ENCODE data around the gene CD244.
A peak's percentile ranks its signal among the peaks of the same experiment; 100 is the strongest.
"Not testable (repeated sequence)": the region's sequence is repeated elsewhere in the genome, so short reads cannot be mapped to it uniquely, and the experiment has no call there.

The CD244 gene

GRCh38 chr1:160862203-160863060, at the start of gene CD244:
CD244 (minus strand) TSS chr1:160862887; CDS start chr1:160862677, 210 bp downstream.
- DNase-seq: peak; percentile 62 to 74

GRCh38 chr1:160911925-160912324, 49.2 kb upstream of the CD244 start:
- no peak for DNase-seq

- DNase-seq: no peak
Measured at GRCh38 chr1:160911441-160911840, 48.8 kb upstream of the CD244 start.

- no peak for DNase-seq
Measured at GRCh38 chr1:160910170-160910750, 47.6 kb upstream of the CD244 start.

- DNase-seq: no peak
Measured at GRCh38 chr1:160907976-160908375, 45.3 kb upstream of the CD244 start.

- no peak for DNase-seq
Measured at GRCh38 chr1:160905617-160905989, 42.9 kb upstream of the CD244 start.

- no peak for DNase-seq
Measured at GRCh38 chr1:160904783-160905616, 42.3 kb upstream of the CD244 start.

GRCh38 chr1:160902251-160902650, 39.6 kb upstream of the CD244 start:
- not testable (repeated sequence) for DNase-seq

GRCh38 chr1:160901768-160902167, 39.1 kb upstream of the CD244 start:
- DNase-seq: no peak

GRCh38 chr1:160900683-160901082, 38.0 kb upstream of the CD244 start:
- DNase-seq: not testable (repeated sequence)

GRCh38 chr1:160894368-160895135, 31.9 kb upstream of the CD244 start:
- not testable (repeated sequence) for DNase-seq

GRCh38 chr1:160891474-160891873, 28.8 kb upstream of the CD244 start:
- DNase-seq: no peak

GRCh38 chr1:160888926-160889325, 26.2 kb upstream of the CD244 start:
- no peak for DNase-seq

GRCh38 chr1:160887071-160887470, 24.4 kb upstream of the CD244 start:
- no peak for DNase-seq

- no peak for DNase-seq
Measured at GRCh38 chr1:160885042-160885441, 22.4 kb upstream of the CD244 start, which contains the start of gene ITLN1. ITLN1 (minus strand) TSS chr1:160885180; CDS start chr1:160884877, 303 bp downstream.

GRCh38 chr1:160884579-160884978, 21.9 kb upstream of the CD244 start:
- DNase-seq: no peak

- no peak for DNase-seq
Measured at GRCh38 chr1:160883581-160884513, 21.2 kb upstream of the CD244 start.

- no peak for DNase-seq
Measured at GRCh38 chr1:160882582-160882981, 19.9 kb upstream of the CD244 start.

- DNase-seq: not testable (repeated sequence)
Measured at GRCh38 chr1:160881264-160881663, 18.6 kb upstream of the CD244 start.

GRCh38 chr1:160880216-160880615, 17.5 kb upstream of the CD244 start:
- DNase-seq: no peak

GRCh38 chr1:160879056-160879455, 16.4 kb upstream of the CD244 start:
- peak; percentile 31 to 33 for DNase-seq
